ENCODE results near the gene UGGT1.
"Not testable (repeated sequence)": the region's sequence is repeated elsewhere in the genome, so short reads cannot be mapped to it uniquely, and the experiment has no call there.

UGGT1 gene

GRCh38 chr2:128177315-128177714 lies 86.3 kb downstream of the UGGT1 start:
- DNase-seq, result no peak

- DNase-seq, result no peak
These were observed 87.2 kb downstream of the UGGT1 start for GRCh38 chr2:128178149-128178649.

GRCh38 chr2:128178650-128179460 lies 87.9 kb downstream of the UGGT1 start:
- no peak for DNase-seq

- DNase-seq, result no peak
These were observed 88.4 kb downstream of the UGGT1 start for GRCh38 chr2:128179461-128179755.

- no peak for DNase-seq
These were observed 89.0 kb downstream of the UGGT1 start for GRCh38 chr2:128180031-128180430.

- no peak for DNase-seq
These were observed 94.6 kb downstream of the UGGT1 start for GRCh38 chr2:128185576-128185975.

- no peak for DNase-seq
These were observed 96.1 kb downstream of the UGGT1 start for GRCh38 chr2:128187032-128187654.

GRCh38 chr2:128195435-128195984 lies 104.5 kb downstream of the UGGT1 start:
- DNase-seq, result no peak

GRCh38 chr2:128196026-128196425 lies 105.0 kb downstream of the UGGT1 start:
- no peak for DNase-seq

GRCh38 chr2:128196471-128196931 lies 105.5 kb downstream of the UGGT1 start:
- DNase-seq, result no peak

GRCh38 chr2:128197059-128197458 lies 106.1 kb downstream of the UGGT1 start:
- DNase-seq, result no peak

- DNase-seq, result no peak
These were observed 107.7 kb downstream of the UGGT1 start for GRCh38 chr2:128198656-128199055.

GRCh38 chr2:128199141-128199540 lies 108.1 kb downstream of the UGGT1 start:
- no peak for DNase-seq

GRCh38 chr2:128202791-128203190 lies 111.8 kb downstream of the UGGT1 start:
- DNase-seq, result no peak

GRCh38 chr2:128206245-128206644 lies 115.2 kb downstream of the UGGT1 start:
- DNase-seq, result no peak

- no peak for DNase-seq
These were observed 117.0 kb downstream of the UGGT1 start for GRCh38 chr2:128208023-128208422.

GRCh38 chr2:128208631-128209324 lies 117.8 kb downstream of the UGGT1 start:
- not testable (repeated sequence) for DNase-seq

- DNase-seq, result no peak
These were observed 123.3 kb downstream of the UGGT1 start for GRCh38 chr2:128214251-128214650.

GRCh38 chr2:128214866-128215460 lies 124.0 kb downstream of the UGGT1 start:
- no peak for DNase-seq

- DNase-seq, result no peak
These were observed 125.1 kb downstream of the UGGT1 start for GRCh38 chr2:128215897-128216642.

- DNase-seq, result no peak
These were observed 126.7 kb downstream of the UGGT1 start for GRCh38 chr2:128217671-128218070.

- no peak for DNase-seq
These were observed 128.9 kb downstream of the UGGT1 start for GRCh38 chr2:128219891-128220290.

Measured in right kidney (tissue), 1 donor.